GM12875 (cell line): ENCODE measurements around the gene TTC9B.

Experiments
- H3K4me3 ChIP-seq: one replicate; pipeline ENCODE4 v1.5.1; 2011; ENCODE audit warnings: low read depth, low read length, control low read depth
- CTCF ChIP-seq: IDR thresholded peaks from 2 replicates; pipeline ENCODE4 v1.5.1; 2011; ENCODE audit warnings: low read depth, mild to moderate bottlenecking, control low read depth, inconsistent platforms, low read length, moderate library complexity, borderline replicate concordance; ENCODE audit not compliant: insufficient read depth

The TTC9B gene

GRCh38 chr19:40238775-40239174 lies 20.6 kb upstream of the TTC9B start:
- TF ChIP-seq CTCF: no peak
- H3K4me3 ChIP-seq: no peak overlapping the region

GRCh38 chr19:40237791-40238190 lies 19.6 kb upstream of the TTC9B start:
- no peak for TF ChIP-seq CTCF
- H3K4me3 ChIP-seq: no peak overlapping the region

- no peak overlapping the region for H3K4me3 ChIP-seq
- TF ChIP-seq CTCF: no peak
These were observed 18.2 kb upstream of the TTC9B start for GRCh38 chr19:40236366-40236765.

- TF ChIP-seq CTCF: no peak
- H3K4me3 ChIP-seq: no peak overlapping the region
These were observed 17.8 kb upstream of the TTC9B start for GRCh38 chr19:40236026-40236355.

GRCh38 chr19:40235238-40236025 lies 17.2 kb upstream of the TTC9B start:
- H3K4me3 ChIP-seq: no peak overlapping the region
- 0 out of 2 replicates have a peak, but pooled peaks have one; percentile 26 for TF ChIP-seq CTCF

GRCh38 chr19:40234429-40235237 lies 16.4 kb upstream of the TTC9B start:
- H3K4me3 ChIP-seq: no peak overlapping the region
- TF ChIP-seq CTCF: no peak
